ENCODE measurements around the gene RPS6KA4. TPM values are rescaled to one million over a fixed set of nuclear protein-coding genes. Genes with fewer than 3 reads are reported as not detected.
A peak's percentile ranks its signal among the peaks of the same experiment; 100 is the strongest.

Gene RPS6KA4
- total RNA-seq, 1 experiment from 2014 or later, result 18.6 TPM

DNA sequence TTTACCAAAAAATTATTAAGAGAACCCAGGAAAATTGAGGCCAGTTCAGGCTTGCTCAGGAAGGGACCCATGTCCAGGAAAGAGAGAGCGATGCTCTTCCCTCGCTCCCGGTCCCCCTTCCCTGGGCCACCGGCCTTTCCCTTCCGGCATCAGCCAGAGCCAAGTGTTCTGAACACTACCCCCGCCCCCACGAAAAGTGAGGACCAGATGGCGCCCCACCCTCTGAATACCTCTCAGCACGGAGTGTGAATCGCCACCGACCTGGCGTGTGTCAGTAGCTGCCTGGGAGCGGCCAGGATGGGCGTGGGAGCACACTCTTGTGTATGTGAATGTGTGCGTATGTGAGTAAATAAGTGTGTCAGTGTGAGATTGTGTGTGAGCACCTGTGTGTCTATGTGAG is 20.2 kb downstream of the RPS6KA4 start:
- Histone ChIP-seq H3K36me3 (no peaks in the 10 kb centered on the region), H3K27me3 (no peaks in the 10 kb centered on the region), H3K9me3 (replicated peaks) (no peaks in the 10 kb centered on the region), H3K27ac (no peak overlapping the region), H3K4me1 (no peaks in the 10 kb centered on the region), H3K4me3 (no peak overlapping the region)
- DNase-seq, result no peak

DNA sequence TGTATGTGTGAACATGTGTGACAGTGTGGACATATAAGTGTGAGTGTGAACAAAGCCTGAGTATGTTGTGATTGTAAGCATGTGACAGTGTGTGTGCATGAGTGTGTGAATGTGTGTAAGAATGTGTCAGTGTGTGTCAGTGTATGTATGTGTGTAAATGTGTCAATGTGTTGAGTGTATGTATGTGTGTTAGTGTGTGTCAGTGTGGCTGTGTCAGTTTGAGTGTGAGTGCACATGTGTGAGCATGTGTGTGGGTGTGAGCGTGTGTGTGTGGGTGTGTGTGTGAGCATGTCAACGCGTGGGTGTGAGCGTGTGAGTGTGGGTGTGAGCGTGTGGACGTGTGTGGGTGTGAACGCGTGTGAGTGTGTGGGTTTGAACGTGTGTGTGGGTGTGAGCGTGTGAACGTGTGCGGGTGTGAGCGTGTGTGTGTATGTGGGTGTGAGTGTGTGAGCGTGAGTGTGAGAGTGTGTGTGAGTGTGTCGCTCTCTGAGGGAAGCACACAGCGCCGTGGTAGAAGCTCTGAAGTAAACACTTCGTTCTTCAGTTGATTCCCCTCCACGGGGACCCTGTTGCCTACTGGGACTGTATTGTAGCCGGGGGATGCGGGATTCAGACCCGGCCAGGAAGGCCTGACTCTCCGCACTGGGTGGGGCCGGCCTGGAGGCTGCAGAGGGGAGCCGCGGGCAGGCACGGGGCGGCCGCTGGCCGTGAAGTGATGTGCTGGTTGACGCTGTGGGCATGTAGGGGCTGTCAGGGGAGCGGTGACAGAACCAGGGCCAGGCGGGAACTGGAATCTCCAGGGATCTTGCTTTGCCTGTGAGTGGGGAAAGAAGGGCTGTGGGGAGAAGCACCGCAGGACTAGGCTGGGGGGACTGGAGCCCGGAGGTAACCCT is 21.1 kb downstream of the RPS6KA4 start:
- Histone ChIP-seq H3K27ac (no peak overlapping the region), H3K27me3 (no peaks in the 10 kb centered on the region), H3K36me3 (no peaks in the 10 kb centered on the region), H3K4me1 (no peaks in the 10 kb centered on the region), H3K4me3 (no peak overlapping the region), H3K9me3 (replicated peaks) (no peaks in the 10 kb centered on the region)
- peak in 1 of 2 experiments; percentile 38 for DNase-seq

DNA sequence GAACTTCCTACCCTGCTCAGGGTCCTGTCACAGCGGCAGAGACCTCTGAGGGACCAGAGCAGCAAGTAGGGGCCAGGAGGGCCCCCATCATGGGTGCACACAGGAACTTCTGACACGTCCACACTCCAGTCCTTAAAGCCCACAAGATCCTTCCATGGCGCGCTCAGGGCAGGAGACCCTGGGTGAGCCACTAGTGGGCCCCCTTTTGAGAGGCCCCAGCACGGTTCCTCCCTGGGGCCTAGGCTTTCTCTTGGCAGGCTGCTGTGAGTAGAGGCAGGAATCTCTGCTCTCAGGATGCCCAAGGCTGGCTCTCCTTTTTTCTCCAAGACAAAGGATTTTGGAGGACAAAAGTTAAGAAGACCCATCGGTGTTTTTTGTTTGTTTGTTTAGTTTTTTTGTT is 22.4 kb downstream of the RPS6KA4 start:
- no peak for DNase-seq
- no peaks in the 10 kb centered on the region for H3K36me3 ChIP-seq
- H3K9me3 ChIP-seq (replicated peaks), result no peaks in the 10 kb centered on the region

DNA sequence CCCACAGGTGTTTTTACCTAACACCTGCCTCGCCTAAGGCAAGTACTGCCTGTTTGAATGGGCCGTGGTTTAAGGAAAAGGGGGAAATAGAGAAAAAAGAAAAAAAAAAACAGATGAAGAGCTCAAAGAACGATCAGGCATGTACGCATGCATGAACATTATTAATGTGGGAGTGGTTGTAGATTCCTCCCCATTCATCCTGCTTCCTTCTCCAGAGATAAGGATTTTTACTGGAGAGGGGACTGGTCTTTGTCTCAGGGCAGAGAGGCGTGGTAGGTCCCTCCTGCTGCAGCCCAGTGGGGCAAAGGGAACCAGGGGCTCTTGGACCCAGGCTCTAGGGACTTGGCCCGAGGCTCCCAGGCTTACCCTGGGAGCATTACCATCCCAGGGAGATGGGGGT is 23.1 kb downstream of the RPS6KA4 start:
- Histone ChIP-seq H3K9me3 (replicated peaks) (no peaks in the 10 kb centered on the region), H3K4me1 (no peaks in the 10 kb centered on the region), H3K4me3 (no peak overlapping the region), H3K27me3 (no peaks in the 10 kb centered on the region), H3K27ac (no peak overlapping the region), H3K36me3 (no peaks in the 10 kb centered on the region)
- DNase-seq, result no peak

More for the DNA sequence above, 22.4 kb downstream of the RPS6KA4 start:
- no peak overlapping the region for H3K27ac ChIP-seq
- no peaks in the 10 kb centered on the region for H3K27me3 ChIP-seq
- no peak overlapping the region for H3K4me3 ChIP-seq
- no peaks in the 10 kb centered on the region for H3K4me1 ChIP-seq

DNA sequence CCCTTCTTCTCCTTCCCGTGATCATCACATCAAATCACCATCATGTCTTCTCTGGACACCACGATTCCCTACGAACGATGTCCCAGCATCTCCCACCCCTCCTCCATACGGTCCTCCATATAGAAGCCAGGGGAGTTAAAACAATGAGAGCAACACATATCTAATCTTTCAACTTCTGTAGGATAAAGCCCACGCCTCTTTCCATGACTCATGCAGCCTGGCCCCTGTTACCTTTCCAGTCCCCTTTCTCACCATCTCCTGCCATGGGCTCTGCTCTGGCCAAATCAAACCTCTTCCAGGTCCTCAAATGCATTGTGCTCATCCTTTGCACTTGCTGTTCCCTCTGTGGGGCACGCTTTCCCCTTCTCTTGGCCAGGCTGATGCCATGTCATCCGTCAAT is 23.6 kb downstream of the RPS6KA4 start:
- H3K27ac ChIP-seq, result no peak overlapping the region
- H3K36me3 ChIP-seq, result no peaks in the 10 kb centered on the region
- no peaks in the 10 kb centered on the region for H3K9me3 ChIP-seq (replicated peaks)
- no peaks in the 10 kb centered on the region for H3K27me3 ChIP-seq
- no peak overlapping the region for H3K4me3 ChIP-seq
- H3K4me1 ChIP-seq, result no peaks in the 10 kb centered on the region
- no peak for DNase-seq

DNA sequence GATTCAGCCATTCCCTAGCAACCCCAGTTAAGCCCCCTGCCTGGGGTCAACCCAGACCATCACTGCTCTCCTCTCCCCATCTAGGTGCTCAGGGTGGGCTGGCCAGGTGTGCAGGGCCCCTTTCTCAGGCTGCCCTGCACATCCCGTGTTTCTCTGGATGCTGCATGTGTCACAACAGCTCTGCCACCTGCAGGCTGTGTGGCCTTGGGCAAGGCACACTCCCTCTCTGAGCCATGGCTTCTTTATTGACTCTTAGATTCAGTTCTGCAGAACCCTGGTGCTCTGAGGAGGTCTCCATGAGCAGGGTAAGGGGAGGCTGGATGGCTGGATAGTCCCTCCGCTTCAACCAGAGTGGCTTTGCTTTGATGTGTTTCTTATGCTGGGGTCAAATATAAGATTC is 24.6 kb downstream of the RPS6KA4 start:
- Histone ChIP-seq H3K27ac (no peak overlapping the region), H3K27me3 (no peaks in the 10 kb centered on the region), H3K4me3 (no peak overlapping the region), H3K36me3 (no peaks in the 10 kb centered on the region), H3K4me1 (no peaks in the 10 kb centered on the region), H3K9me3 (replicated peaks) (no peaks in the 10 kb centered on the region)
- DNase-seq, result no peak

DNA sequence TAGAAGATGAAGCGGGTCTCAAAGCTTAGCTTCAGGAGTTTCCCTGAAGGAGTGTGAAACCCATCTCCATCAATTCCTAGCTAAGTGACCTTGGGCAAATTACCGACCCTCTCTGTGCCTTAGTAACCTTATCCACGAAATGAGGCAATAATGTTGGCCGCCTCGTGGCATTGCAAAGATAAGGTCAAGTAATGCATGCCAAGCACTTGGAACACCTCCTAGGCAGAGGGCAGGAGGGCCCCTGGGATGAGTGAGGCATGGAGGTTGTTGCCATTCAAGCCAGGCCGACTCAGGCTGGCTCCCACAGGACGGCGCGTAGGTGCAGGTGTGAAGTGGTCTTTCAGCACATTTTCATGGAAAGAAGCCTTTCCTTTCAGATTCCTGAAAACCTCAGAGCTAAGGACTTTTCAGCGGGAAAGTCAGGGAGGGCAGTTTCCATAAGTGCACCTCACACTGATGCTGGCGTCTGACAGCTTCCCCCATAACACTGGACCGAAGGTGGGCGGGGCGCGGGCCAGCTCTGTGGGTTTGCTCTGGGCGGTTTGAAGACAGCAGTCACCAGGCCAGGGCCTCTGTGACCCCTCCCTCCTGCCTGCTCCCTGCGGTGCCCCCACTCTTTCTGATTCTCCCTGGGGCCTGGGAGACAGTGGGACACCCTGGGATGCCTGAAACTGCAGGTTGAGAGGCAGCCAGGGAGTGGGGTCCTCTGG is 25.2 kb downstream of the RPS6KA4 start:
- no peaks in the 10 kb centered on the region for H3K9me3 ChIP-seq (replicated peaks)
- H3K27ac ChIP-seq, result no peak overlapping the region
- no peaks in the 10 kb centered on the region for H3K27me3 ChIP-seq
- no peaks in the 10 kb centered on the region for H3K36me3 ChIP-seq
- no peaks in the 10 kb centered on the region for H3K4me1 ChIP-seq
- H3K4me3 ChIP-seq, result no peak overlapping the region
- DNase-seq, result no peak

DNA sequence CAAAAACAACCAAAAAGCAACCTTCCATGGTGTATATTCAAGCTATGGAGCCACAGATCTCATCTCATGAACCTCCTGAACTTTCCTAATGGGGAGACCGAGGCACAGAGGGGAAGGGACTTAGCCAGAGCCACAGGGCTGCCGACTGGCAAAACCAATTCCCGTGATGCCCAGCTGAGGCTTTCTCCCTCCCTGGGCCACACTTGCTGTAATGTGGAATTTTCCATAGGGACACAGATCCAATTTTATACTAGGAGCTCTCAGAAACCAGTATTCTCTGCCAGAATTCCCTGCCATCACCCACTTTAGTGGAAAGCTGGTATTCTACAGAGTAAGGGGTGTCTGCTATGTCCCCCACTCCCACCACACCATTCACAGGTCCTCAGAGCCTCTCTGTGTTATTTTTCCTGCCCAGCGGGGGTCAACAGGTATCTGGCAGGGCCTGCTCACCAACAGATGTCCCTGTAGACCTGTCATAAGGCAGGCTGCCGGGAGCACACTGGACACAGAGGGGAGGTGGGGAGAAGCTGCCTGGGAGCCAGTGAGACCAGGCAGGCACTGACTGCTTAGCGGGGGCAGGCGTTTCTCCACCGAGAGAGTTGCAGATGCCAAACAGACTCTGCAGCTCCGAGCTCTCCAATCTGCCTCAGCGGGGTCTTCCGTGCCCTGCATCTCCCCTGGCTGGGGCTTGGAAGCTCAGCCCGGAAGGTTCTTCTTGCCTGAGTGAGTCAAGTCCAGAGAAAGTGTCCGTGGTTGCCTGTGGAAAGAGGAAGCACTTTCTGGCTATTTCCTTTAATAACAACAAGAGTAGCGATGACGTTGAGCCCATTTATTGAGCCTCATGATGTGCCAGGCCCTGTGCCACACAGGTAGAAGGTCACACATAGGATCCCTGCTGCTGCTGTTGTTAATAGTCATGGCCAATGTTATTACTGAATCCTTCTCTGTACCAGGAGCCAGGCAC is 26.3 kb downstream of the RPS6KA4 start:
- no peaks in the 10 kb centered on the region for H3K27me3 ChIP-seq

DNA sequence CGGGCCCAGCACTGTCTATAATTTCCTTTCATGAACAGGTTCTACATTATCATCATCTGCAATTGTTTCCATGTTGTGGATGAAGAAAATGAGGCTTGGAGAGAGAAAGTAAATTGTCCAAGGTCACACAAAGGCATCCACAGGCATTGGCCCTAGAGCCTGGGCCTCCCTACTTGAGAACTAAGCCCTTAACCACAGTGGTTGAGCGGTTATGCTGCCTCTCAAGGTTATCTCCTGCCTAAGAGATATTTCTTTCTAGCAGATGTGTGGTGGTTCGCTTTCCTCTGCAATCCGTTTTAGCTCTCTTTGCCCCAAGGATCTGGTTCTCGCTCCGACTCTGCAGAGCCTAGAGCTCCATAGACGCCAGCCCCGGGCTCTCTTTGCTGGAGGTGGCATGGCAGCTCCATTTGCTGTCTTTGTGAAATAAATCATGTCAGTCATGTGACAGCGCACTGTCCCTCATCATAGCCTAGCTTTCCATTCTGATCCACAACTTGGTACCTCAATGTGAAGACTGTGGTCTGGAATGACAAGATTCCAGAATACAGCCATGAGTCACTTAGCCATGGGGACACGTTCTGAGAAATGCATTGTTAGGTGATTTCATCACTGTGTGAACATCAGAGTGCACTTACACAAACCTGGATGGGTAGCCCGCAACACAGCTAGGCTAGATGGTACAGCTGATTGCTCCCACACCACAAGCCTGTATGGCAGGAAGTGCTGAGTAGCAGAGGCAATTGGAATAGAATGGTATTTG is 27.2 kb downstream of the RPS6KA4 start:
- Histone ChIP-seq H3K27me3 (no peaks in the 10 kb centered on the region), H3K36me3 (no peaks in the 10 kb centered on the region), H3K9me3 (replicated peaks) (no peaks in the 10 kb centered on the region), H3K27ac (no peak overlapping the region), H3K4me3 (no peak overlapping the region), H3K4me1 (no peaks in the 10 kb centered on the region)
- no peak for DNase-seq

More for the DNA sequence above, 26.3 kb downstream of the RPS6KA4 start:
- no peak for DNase-seq
- Histone ChIP-seq H3K36me3 (no peaks in the 10 kb centered on the region), H3K27ac (no peak overlapping the region), H3K4me1 (no peaks in the 10 kb centered on the region), H3K4me3 (no peak overlapping the region), H3K9me3 (replicated peaks) (no peaks in the 10 kb centered on the region)

DNA sequence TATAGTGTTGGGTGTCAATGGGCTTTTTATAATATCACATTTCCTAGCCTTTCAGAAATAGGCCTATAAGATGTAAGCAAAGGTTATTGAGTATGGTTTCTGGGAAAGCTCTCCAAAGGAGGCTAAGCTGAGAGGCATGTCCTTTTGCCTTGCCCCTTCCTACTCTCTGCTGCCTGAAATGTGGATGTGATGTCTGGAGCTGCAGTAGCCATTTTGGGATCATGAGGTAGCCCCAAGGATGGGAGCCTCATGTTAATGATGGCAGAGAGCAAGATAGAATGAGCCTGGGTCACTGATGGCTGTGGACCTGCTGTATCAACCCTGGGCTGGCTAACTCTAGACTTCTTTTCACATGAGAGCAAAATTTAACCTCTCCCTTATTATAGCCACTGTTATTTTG is 29.0 kb downstream of the RPS6KA4 start:
- Histone ChIP-seq H3K36me3 (no peaks in the 10 kb centered on the region), H3K27me3 (no peaks in the 10 kb centered on the region), H3K9me3 (replicated peaks) (no peaks in the 10 kb centered on the region), H3K27ac (no peak overlapping the region), H3K4me1 (no peaks in the 10 kb centered on the region), H3K4me3 (no peak overlapping the region)
- no peak for DNase-seq

DNA sequence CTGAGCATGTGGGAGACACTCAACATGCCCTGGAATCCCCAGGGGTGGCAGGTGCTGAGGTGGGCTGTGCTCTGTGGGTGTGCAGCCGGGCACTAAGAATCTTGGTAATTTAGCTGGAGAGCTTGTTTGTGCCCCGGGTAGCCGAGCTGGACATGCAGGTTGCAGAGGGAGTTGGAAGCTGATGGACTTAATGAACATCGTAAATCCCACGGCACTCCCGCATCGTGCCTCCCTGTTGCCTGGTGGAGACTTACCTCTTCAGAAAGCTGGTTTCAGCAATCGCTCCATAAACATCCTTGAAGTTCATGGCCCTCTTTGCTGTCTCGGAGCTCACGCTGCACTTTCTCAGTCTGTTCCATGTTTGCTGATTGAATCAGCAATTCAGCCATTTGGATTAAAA is 29.9 kb downstream of the RPS6KA4 start:
- H3K4me1 ChIP-seq, result no peaks in the 10 kb centered on the region
- H3K27ac ChIP-seq, result no peak overlapping the region
- H3K9me3 ChIP-seq (replicated peaks), result no peaks in the 10 kb centered on the region
- no peak for DNase-seq
- no peak overlapping the region for H3K4me3 ChIP-seq
- H3K27me3 ChIP-seq, result no peaks in the 10 kb centered on the region
- H3K36me3 ChIP-seq, result no peaks in the 10 kb centered on the region

DNA sequence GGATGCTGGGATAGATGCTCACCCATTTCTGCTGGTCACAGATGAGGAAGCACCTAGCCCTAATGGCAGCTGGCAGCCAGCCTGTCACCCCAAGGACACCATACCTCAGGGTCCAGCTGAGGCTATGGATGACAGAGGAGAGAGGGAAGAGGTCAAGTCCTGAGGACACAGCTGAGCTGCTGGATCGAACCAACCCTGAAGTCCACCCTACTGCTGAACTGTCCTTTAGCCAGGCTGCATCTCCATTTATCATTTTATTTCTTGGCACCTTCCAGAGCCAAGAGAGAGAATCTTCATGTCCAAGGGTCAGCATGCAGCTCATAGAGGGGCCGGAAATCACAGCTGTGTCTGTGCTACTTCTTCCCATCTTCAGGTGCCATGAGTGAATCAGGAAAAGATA is 30.9 kb downstream of the RPS6KA4 start:
- H3K4me1 ChIP-seq, result no peaks in the 10 kb centered on the region
- no peaks in the 10 kb centered on the region for H3K9me3 ChIP-seq (replicated peaks)
- H3K27ac ChIP-seq, result no peak overlapping the region
- DNase-seq, result no peak
- no peaks in the 10 kb centered on the region for H3K27me3 ChIP-seq
- no peak overlapping the region for H3K4me3 ChIP-seq
- H3K36me3 ChIP-seq, result no peaks in the 10 kb centered on the region

DNA sequence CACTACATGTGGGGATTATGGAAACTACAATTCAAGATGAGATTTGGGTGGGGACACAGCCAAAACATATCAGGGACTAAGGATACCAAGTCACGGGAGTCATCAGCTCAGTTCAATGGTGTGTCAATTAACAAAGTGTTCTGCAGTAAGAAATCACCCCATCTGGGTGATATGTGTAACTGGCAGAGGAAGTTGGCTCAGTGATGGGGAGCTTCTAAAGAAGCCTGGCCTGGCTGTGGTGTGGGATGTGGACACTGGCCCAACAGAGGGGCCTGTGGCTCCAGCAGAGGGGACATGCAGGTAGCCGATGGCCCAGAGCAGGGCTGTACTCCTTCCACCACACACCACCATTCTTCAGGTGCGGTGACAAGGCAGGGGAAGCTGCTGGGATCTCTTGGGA is 31.6 kb downstream of the RPS6KA4 start:
- Histone ChIP-seq H3K36me3 (no peaks in the 10 kb centered on the region), H3K27ac (no peak overlapping the region), H3K27me3 (no peaks in the 10 kb centered on the region), H3K4me1 (no peaks in the 10 kb centered on the region), H3K4me3 (no peak overlapping the region), H3K9me3 (replicated peaks) (no peaks in the 10 kb centered on the region)
- DNase-seq, result no peak

DNA sequence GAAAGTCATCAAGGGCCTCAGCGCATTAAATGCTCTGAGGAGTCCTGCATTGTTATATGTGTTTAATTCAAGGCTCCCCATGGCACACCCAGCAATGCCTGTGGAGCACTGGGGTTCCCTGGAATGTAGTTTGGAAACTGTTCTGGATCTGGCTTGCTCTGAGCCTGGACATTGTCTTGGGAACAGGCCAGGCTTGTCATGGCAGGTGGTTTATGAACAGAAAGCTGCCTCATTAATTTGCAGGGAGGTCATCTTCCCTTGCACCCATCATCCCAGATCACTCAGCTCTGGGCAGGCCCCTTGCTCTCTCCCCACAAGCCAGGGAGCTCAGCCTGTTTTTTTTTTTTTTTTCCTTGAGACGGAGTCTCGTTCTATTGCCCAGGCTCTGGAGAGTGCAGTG is 32.9 kb downstream of the RPS6KA4 start:
- H3K27ac ChIP-seq, result no peak overlapping the region
- peaks cover 5% of the 10 kb centered on the region for H3K4me1 ChIP-seq
- no peaks in the 10 kb centered on the region for H3K9me3 ChIP-seq (replicated peaks)
- no peak overlapping the region for H3K4me3 ChIP-seq
- DNase-seq, result no peak
- H3K36me3 ChIP-seq, result no peaks in the 10 kb centered on the region
- no peaks in the 10 kb centered on the region for H3K27me3 ChIP-seq
